ENCODE results near the gene ATXN7L1.

ATXN7L1 gene

DNA sequence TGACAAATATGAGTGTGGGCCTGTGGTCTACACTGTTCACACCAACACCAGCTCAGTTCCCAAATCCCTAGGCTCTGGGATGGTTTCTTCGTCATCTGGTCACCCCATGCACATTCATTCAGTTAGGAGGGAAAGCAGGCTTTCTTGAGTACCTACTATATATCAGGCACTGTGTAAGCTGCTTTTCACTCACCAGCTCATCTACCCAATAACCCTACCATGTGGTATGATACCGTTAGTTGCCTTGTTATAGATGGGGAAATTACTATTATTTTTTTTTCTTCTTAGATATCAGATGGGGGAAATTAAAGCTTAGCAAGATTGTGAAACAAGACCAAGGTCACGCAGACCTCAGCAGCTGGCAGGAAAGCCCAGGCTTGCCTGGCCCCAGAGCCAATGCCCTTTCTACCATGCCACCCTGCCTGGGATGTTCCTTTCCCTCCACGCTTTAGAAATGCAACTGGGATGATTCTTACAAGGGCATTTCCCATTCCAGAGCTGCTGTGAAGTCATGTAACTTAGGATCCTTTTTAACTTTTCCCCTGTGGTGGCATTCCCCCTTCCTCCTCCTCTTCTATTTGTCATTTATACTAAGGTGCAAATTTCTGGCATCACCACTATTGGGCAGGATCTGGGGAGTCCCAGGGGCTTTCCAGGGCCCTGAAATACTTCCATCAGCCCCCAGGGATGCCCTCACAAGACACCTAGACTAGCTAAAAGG is 202.0 kb downstream of the ATXN7L1 start:
- H3K4me1 ChIP-seq (ENCODE audit: control insufficient read depth, insufficient read depth, low read length, unreplicated experiment), result peaks cover 11% of the 10 kb centered on the region
- no peaks in the 10 kb centered on the region for H3K36me3 ChIP-seq (ENCODE audit: insufficient read depth, low read length)
- no peak overlapping the region for H2AFZ ChIP-seq (ENCODE audit: low read length, unreplicated experiment)
- H3K79me2 ChIP-seq (ENCODE audit: control insufficient read depth, insufficient read depth, low read length, unreplicated experiment), result no peaks in the 10 kb centered on the region
- no peak overlapping the region for H3K4me3 ChIP-seq (ENCODE audit: low read depth, low read length)
- no peak overlapping the region for H3K27ac ChIP-seq (ENCODE audit: low read depth, low read length)
- H3K27me3 ChIP-seq (ENCODE audit: insufficient read depth, low read length), result no peaks in the 10 kb centered on the region

- Histone ChIP-seq H3K36me3 (ENCODE audit: insufficient read depth, low read length) (no peaks in the 10 kb centered on the region), H3K27me3 (ENCODE audit: insufficient read depth, low read length) (no peaks in the 10 kb centered on the region), H3K4me1 (ENCODE audit: control insufficient read depth, insufficient read depth, low read length, unreplicated experiment) (peaks cover 5% of the 10 kb centered on the region), H3K4me3 (ENCODE audit: low read depth, low read length) (no peak overlapping the region), H3K79me2 (ENCODE audit: control insufficient read depth, insufficient read depth, low read length, unreplicated experiment) (no peaks in the 10 kb centered on the region), H3K27ac (ENCODE audit: low read depth, low read length) (no peak overlapping the region), H2AFZ (ENCODE audit: low read length, unreplicated experiment) (no peak overlapping the region)
These were observed 202.9 kb downstream of the ATXN7L1 start for GRCh38 chr7:105673367-105674084.

DNA sequence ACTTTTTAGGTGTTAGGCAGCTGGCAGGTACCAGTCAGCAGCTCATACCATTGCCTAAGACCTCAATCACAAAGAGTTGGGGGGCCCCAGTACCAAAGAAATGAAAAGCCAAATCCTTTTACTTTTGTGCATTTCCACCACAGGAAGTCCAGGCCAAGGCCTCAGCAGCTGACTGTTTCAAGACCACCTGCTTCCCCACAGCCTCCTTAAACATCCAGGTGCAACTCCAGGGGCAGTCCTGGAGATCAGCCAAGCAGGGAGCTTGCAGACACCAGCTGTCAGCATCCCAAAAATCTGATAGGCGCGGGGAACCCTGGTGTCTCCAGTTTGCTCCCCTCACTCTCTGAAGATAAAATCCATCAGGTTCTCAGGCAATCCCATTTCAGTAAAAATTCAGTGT is 203.6 kb downstream of the ATXN7L1 start:
- Histone ChIP-seq H3K27ac (ENCODE audit: low read depth, low read length) (no peak overlapping the region), H2AFZ (ENCODE audit: low read length, unreplicated experiment) (no peak overlapping the region), H3K27me3 (ENCODE audit: insufficient read depth, low read length) (no peaks in the 10 kb centered on the region), H3K4me1 (ENCODE audit: control insufficient read depth, insufficient read depth, low read length, unreplicated experiment) (no peaks in the 10 kb centered on the region), H3K4me3 (ENCODE audit: low read depth, low read length) (no peak overlapping the region), H3K79me2 (ENCODE audit: control insufficient read depth, insufficient read depth, low read length, unreplicated experiment) (no peaks in the 10 kb centered on the region), H3K36me3 (ENCODE audit: insufficient read depth, low read length) (no peaks in the 10 kb centered on the region)

DNA sequence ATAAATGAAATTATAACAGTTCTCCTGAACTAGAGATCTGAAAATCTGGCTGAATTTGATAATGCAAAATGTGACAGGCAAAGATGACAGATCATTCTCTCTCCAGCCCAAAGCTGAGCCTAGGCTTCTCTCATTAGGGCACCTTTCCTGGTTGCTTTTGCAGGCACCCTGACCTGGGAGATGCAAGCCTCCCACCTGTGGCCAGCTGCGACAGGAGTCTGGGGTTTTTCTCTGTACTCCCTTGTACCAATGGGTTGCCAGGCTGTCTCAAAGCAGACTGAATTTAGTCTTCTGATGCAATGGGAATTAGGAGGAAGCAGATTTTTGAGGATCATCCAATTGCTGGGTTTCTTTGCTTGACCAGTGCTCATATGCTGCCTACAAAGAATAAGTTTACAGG is 210.1 kb downstream of the ATXN7L1 start:
- H3K79me2 ChIP-seq (ENCODE audit: control insufficient read depth, insufficient read depth, low read length, unreplicated experiment), result no peaks in the 10 kb centered on the region
- no peak overlapping the region for H3K27ac ChIP-seq (ENCODE audit: low read depth, low read length)
- no peak overlapping the region for H3K4me3 ChIP-seq (ENCODE audit: low read depth, low read length)
- H3K4me1 ChIP-seq (ENCODE audit: control insufficient read depth, insufficient read depth, low read length, unreplicated experiment), result peaks cover 9% of the 10 kb centered on the region
- no peaks in the 10 kb centered on the region for H3K27me3 ChIP-seq (ENCODE audit: insufficient read depth, low read length)
- no peak overlapping the region for H2AFZ ChIP-seq (ENCODE audit: low read length, unreplicated experiment)
- H3K36me3 ChIP-seq (ENCODE audit: insufficient read depth, low read length), result no peaks in the 10 kb centered on the region

DNA sequence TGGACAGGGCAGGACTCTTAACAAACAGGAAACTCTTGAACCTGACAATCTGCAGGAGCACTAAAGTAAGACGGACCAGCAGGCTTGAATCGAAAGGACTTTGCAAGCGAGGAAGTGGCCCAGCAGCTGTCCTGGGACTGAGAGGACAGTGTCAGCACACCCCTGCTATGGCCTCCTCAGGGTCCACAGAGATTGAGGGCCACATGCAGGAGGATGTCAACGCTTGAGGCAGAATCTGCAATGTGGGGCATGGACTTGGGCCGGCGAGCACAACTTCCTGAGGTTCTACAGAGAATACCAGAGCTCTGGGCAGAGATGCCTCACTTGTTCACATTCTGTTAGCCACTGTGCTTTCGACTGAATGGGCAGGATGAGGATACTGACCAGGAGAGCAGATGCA is 210.7 kb downstream of the ATXN7L1 start:
- no peak overlapping the region for H3K27ac ChIP-seq (ENCODE audit: low read depth, low read length)

DNA sequence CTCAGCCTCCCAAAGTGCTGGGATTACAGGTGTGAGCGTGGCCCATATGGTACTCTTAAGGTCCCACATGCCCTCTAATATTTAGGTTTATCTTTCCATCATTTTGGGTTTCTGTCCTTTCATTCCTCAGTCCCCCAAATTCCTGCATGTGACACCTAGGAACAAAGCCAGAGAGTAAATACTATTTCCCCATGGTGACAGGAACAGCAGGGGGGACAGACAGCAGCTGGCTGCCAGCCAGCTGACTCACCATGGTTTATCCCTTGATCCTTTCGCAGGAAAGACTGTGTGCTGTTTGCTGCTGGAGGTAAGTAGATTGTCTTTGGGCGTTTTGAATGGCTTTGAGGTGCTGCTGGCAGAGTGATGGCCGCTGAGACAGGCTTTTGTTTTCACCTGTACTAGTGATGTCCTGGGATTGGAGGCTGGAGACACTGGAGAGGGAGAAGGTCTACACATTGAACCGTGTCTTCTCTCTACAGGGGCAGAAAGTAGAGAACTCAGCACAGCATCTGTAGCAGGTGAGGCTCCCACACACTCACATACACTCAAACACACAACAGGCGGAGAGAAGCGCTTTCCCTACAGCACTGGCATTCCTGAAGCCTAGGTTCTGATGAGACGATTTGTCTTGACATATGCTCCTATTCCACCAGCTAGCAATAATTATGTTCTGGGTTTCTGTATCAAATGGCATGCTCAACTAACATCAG is 211.4 kb downstream of the ATXN7L1 start:
- Histone ChIP-seq H3K79me2 (ENCODE audit: control insufficient read depth, insufficient read depth, low read length, unreplicated experiment) (no peaks in the 10 kb centered on the region), H3K27me3 (ENCODE audit: insufficient read depth, low read length) (no peaks in the 10 kb centered on the region), H2AFZ (ENCODE audit: low read length, unreplicated experiment) (no peak overlapping the region), H3K27ac (ENCODE audit: low read depth, low read length) (no peak overlapping the region), H3K4me1 (ENCODE audit: control insufficient read depth, insufficient read depth, low read length, unreplicated experiment) (peaks cover 9% of the 10 kb centered on the region), H3K4me3 (ENCODE audit: low read depth, low read length) (no peak overlapping the region), H3K36me3 (ENCODE audit: insufficient read depth, low read length) (no peaks in the 10 kb centered on the region)

More for the DNA sequence above, 210.7 kb downstream of the ATXN7L1 start:
- no peaks in the 10 kb centered on the region for H3K79me2 ChIP-seq (ENCODE audit: control insufficient read depth, insufficient read depth, low read length, unreplicated experiment)
- H3K4me1 ChIP-seq (ENCODE audit: control insufficient read depth, insufficient read depth, low read length, unreplicated experiment), result peaks cover 9% of the 10 kb centered on the region
- H3K27me3 ChIP-seq (ENCODE audit: insufficient read depth, low read length), result no peaks in the 10 kb centered on the region
- H3K4me3 ChIP-seq (ENCODE audit: low read depth, low read length), result no peak overlapping the region
- no peaks in the 10 kb centered on the region for H3K36me3 ChIP-seq (ENCODE audit: insufficient read depth, low read length)
- H2AFZ ChIP-seq (ENCODE audit: low read length, unreplicated experiment), result no peak overlapping the region

DNA sequence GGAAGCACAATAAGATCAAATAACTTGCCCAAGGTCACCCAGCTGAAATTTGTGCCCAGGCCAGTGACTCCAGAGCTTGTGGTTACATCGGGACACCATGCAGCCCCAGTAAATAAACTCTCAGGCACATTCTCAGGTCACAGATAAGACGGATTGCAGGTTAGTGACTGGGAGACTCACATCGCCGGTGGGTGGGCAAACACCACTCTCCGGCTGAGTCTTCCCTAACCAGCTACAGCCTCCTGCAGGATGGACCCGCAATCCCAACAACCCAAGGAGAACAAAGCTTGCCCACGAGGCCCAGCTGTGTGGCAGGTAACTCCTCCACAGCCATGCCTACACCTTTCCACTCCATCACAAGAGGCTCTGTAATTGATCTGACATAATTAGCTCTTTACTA is 213.4 kb downstream of the ATXN7L1 start:
- Histone ChIP-seq H3K27ac (ENCODE audit: low read depth, low read length) (no peak overlapping the region), H3K4me1 (ENCODE audit: control insufficient read depth, insufficient read depth, low read length, unreplicated experiment) (peaks cover 9% of the 10 kb centered on the region), H3K27me3 (ENCODE audit: insufficient read depth, low read length) (no peaks in the 10 kb centered on the region), H3K36me3 (ENCODE audit: insufficient read depth, low read length) (no peaks in the 10 kb centered on the region), H3K79me2 (ENCODE audit: control insufficient read depth, insufficient read depth, low read length, unreplicated experiment) (no peaks in the 10 kb centered on the region), H3K4me3 (ENCODE audit: low read depth, low read length) (no peak overlapping the region), H2AFZ (ENCODE audit: low read length, unreplicated experiment) (no peak overlapping the region)

GRCh38 chr7:105661625-105662024 is 214.8 kb downstream of the ATXN7L1 start:
- Histone ChIP-seq H3K4me1 (ENCODE audit: control insufficient read depth, insufficient read depth, low read length, unreplicated experiment) (peaks cover 9% of the 10 kb centered on the region), H3K36me3 (ENCODE audit: insufficient read depth, low read length) (no peaks in the 10 kb centered on the region), H3K27me3 (ENCODE audit: insufficient read depth, low read length) (no peaks in the 10 kb centered on the region), H3K79me2 (ENCODE audit: control insufficient read depth, insufficient read depth, low read length, unreplicated experiment) (no peaks in the 10 kb centered on the region), H2AFZ (ENCODE audit: low read length, unreplicated experiment) (no peak overlapping the region), H3K4me3 (ENCODE audit: low read depth, low read length) (no peak overlapping the region), H3K27ac (ENCODE audit: low read depth, low read length) (no peak overlapping the region)

DNA sequence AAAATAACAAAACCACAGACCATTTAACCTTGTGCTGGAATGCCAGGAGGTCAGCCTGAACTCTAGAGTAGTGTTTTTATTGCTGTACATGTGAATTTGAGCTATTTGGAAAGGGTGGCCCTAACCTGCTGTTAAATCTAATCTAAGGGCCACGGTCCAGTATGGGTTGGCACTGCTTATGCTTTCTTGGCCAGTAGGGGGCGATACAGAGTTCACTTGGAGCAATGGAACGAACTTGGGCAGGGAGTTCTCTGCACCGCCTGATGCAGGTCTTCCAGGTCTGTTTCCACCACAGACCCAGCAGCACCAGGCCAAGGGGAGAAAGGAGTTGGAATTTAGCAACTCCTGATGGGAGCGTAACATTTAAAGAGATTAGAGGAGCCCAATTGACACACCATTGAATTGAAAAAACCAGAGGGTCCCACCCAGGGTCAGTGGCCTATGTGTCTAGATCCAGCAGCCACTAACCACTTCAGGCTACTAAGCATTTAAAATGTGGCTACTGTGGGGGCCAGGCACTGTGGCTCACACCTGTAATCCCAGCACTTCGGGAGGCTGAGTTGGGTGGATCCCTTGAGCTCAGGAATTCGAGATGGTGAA is 219.4 kb downstream of the ATXN7L1 start:
- H3K79me2 ChIP-seq (ENCODE audit: control insufficient read depth, insufficient read depth, low read length, unreplicated experiment), result no peaks in the 10 kb centered on the region
- H3K27me3 ChIP-seq (ENCODE audit: insufficient read depth, low read length), result no peaks in the 10 kb centered on the region
- no peaks in the 10 kb centered on the region for H3K36me3 ChIP-seq (ENCODE audit: insufficient read depth, low read length)
- H3K27ac ChIP-seq (ENCODE audit: low read depth, low read length), result no peak overlapping the region
- H3K4me1 ChIP-seq (ENCODE audit: control insufficient read depth, insufficient read depth, low read length, unreplicated experiment), result no peaks in the 10 kb centered on the region
- H3K4me3 ChIP-seq (ENCODE audit: low read depth, low read length), result no peak overlapping the region
- no peak overlapping the region for H2AFZ ChIP-seq (ENCODE audit: low read length, unreplicated experiment)

DNA sequence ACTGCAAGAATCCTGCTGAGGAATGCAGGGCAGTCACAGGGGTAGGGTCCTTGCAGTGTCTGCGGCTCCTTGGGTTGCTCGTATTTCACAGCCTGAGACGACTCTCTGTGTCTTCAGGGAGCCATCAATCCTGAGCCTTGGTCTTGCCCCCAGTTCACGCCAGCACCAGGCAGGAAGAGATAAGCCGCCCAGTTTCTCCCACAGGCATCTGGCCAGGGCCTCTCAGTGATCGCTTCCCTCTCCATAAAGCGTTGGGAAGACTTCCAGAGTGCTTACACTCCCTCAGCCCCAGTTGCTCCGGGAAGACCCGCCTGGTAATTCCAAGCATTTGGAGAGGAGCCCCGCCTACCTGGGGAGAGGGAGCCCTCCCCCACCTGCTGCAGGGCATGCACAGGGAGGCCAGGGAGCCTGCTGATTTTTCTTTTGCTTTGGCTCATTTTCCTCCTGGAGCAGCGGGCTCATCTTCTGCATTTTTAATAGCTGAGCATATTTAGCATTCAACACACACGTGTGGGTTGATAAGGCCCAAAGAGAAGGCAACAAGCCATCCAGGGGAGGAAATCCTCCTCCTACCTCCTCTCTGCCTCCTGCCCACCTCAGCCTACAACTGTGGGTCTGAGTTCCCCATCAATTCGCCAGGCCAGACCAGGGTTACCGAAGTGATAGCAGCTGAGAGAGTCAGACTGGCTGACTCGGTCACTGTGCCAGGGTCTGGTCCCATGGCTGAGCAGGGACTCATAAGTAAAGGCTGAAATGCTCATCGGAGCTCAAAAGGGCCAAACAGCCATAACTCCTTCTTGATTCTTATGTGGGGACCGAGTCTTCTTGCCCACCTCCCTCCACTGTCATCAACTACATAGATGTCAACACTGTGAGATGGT is 220.7 kb downstream of the ATXN7L1 start:
- H3K4me1 ChIP-seq (ENCODE audit: control insufficient read depth, insufficient read depth, low read length, unreplicated experiment), result no peaks in the 10 kb centered on the region
- no peak overlapping the region for H2AFZ ChIP-seq (ENCODE audit: low read length, unreplicated experiment)
- H3K36me3 ChIP-seq (ENCODE audit: insufficient read depth, low read length), result no peaks in the 10 kb centered on the region
- no peak overlapping the region for H3K27ac ChIP-seq (ENCODE audit: low read depth, low read length)
- no peak overlapping the region for H3K4me3 ChIP-seq (ENCODE audit: low read depth, low read length)
- no peaks in the 10 kb centered on the region for H3K27me3 ChIP-seq (ENCODE audit: insufficient read depth, low read length)
- H3K79me2 ChIP-seq (ENCODE audit: control insufficient read depth, insufficient read depth, low read length, unreplicated experiment), result no peaks in the 10 kb centered on the region

Data from ACC112 (cell line).